Measurements from ENCODE around the gene ELL2. TPM values are rescaled to one million over a fixed set of nuclear protein-coding genes. Genes with fewer than 3 reads are reported as not detected.

ELL2 gene
- polyA plus RNA-seq, 1 experiment, result 131 TPM

GRCh38 chr5:95904827-95905226 lies 56.8 kb downstream of the ELL2 start:
- TF ChIP-seq CTCF (IDR thresholded peaks at IDR 0.05; ENCODE audit: low read depth, low read length), result no peak
- CTCF ChIA-PET, result no interaction called here
- Histone ChIP-seq H3K9me3 (ENCODE audit: control insufficient read depth, insufficient read depth, low read length) (no peaks in the 10 kb centered on the region), H3K4me3 (ENCODE audit: low read depth, low read length) (no peak overlapping the region), H3K27ac (ENCODE audit: low read depth, low read length) (no peak overlapping the region), H3K27me3 (ENCODE audit: control insufficient read depth, insufficient read depth, low read length) (no peaks in the 10 kb centered on the region)
- POLR2A ChIA-PET, result interaction anchor here (0.7 kb wide), 1 partner anchor 343 kb away, joined by 3 read pairs; no protein-coding TSS in a partner anchor
- no peak for DNase-seq (ENCODE audit: low read depth, low spot score)

GRCh38 chr5:95903838-95904237 lies 57.8 kb downstream of the ELL2 start:
- CTCF ChIA-PET, result interaction anchor here (1.1 kb wide), 1 partner anchor 11 kb away, joined by 3 read pairs; no protein-coding TSS in a partner anchor
- POLR2A ChIA-PET, result interaction anchor here (0.6 kb wide), 1 partner anchor 65 kb away, joined by 3 read pairs; no protein-coding TSS in a partner anchor
- no peaks in the 10 kb centered on the region for H3K27me3 ChIP-seq (ENCODE audit: control insufficient read depth, insufficient read depth, low read length)
- no peak for TF ChIP-seq CTCF (IDR thresholded peaks at IDR 0.05; ENCODE audit: low read depth, low read length)
- DNase-seq (ENCODE audit: low read depth, low spot score), result no peak
- no peak overlapping the region for H3K27ac ChIP-seq (ENCODE audit: low read depth, low read length)
- H3K9me3 ChIP-seq (ENCODE audit: control insufficient read depth, insufficient read depth, low read length), result no peaks in the 10 kb centered on the region
- H3K4me3 ChIP-seq (ENCODE audit: low read depth, low read length), result no peak overlapping the region

GRCh38 chr5:95901676-95902627 lies 59.7 kb downstream of the ELL2 start:
- TF ChIP-seq CTCF (IDR thresholded peaks at IDR 0.05; ENCODE audit: low read depth, low read length), result no peak
- DNase-seq (ENCODE audit: low read depth, low spot score), result no peak
- ChIA-PET POLR2A (no interaction called here), CTCF (no interaction called here)
- Histone ChIP-seq H3K27ac (ENCODE audit: low read depth, low read length) (no peak overlapping the region), H3K9me3 (ENCODE audit: control insufficient read depth, insufficient read depth, low read length) (no peaks in the 10 kb centered on the region), H3K27me3 (ENCODE audit: control insufficient read depth, insufficient read depth, low read length) (no peaks in the 10 kb centered on the region), H3K4me3 (ENCODE audit: low read depth, low read length) (no peak overlapping the region)

DNA sequence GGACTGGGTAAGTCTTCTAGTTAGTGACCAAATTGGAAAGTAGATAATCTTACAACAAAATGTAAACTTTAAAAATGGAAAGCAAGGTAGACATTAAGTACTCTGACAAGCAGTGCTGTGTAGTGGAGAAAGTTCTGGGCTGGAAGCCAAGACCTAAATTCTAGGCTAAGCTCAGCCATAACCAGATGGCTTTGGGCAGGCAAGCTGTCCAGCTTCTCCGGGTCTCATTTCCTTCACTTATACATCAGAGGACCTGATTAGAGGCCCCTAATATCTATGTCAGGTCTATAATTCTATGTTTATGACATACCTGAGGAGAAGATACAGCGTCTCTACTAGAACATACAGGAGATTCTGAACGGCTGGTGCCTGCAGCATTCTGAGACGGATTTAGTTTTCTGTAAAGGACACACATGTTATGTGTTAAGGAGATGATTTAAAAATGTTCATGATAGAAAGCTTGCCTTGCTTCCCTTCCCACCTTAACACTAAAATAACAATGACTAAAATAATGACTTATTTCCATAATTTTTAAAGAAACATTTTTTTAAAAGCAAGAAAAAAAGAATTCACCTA lies 61.2 kb downstream of the ELL2 start:
- H3K4me3 ChIP-seq (ENCODE audit: low read depth, low read length), result no peak overlapping the region
- peak; percentile 69 for DNase-seq (ENCODE audit: low read depth, low spot score)
- H3K9me3 ChIP-seq (ENCODE audit: control insufficient read depth, insufficient read depth, low read length), result no peaks in the 10 kb centered on the region
- TF ChIP-seq CTCF (IDR thresholded peaks at IDR 0.05; ENCODE audit: low read depth, low read length), result no peak
- POLR2A ChIA-PET, result no interaction called here
- no peaks in the 10 kb centered on the region for H3K27me3 ChIP-seq (ENCODE audit: control insufficient read depth, insufficient read depth, low read length)
- CTCF ChIA-PET, result interaction anchor here (1.5 kb wide), 1 partner anchor 436 kb away, joined by 3 read pairs; no protein-coding TSS in a partner anchor
- H3K27ac ChIP-seq (ENCODE audit: low read depth, low read length), result no peak overlapping the region

DNA sequence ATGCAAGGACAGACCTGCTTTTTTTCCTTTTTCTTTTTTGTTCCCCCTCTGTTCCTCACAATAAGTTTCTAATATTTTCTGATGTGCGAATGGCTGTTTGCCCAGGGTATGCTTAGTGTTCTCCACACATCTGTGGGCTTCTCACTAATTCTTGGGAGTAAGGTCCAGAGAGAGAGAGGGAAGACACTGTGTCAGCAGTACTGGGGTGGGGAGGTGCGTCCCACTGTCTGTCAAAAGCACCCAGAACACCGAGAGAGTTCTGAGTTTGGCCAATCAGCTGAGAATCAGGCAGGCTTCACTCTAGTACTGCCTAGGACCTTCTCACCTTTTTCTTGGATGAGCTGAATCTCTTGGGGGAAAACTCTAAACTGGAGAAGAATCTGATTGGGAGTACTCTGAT lies 61.8 kb downstream of the ELL2 start:
- Histone ChIP-seq H3K9me3 (ENCODE audit: control insufficient read depth, insufficient read depth, low read length) (no peaks in the 10 kb centered on the region), H3K27me3 (ENCODE audit: control insufficient read depth, insufficient read depth, low read length) (no peaks in the 10 kb centered on the region), H3K4me3 (ENCODE audit: low read depth, low read length) (no peak overlapping the region), H3K27ac (ENCODE audit: low read depth, low read length) (no peak overlapping the region)
- CTCF ChIA-PET, result interaction anchor here (1.5 kb wide), 1 partner anchor 436 kb away, joined by 3 read pairs; no protein-coding TSS in a partner anchor
- POLR2A ChIA-PET, result interaction anchor here (0.7 kb wide), 1 partner anchor 17 kb away, joined by 3 read pairs; no protein-coding TSS in a partner anchor
- no peak for DNase-seq (ENCODE audit: low read depth, low spot score)
- no peak for TF ChIP-seq CTCF (IDR thresholded peaks at IDR 0.05; ENCODE audit: low read depth, low read length)
